Measurements from ENCODE around the gene GGT6. TPM values are rescaled to one million over a fixed set of nuclear protein-coding genes. Genes with fewer than 3 reads are reported as not detected.
"Not testable (repeated sequence)": the region's sequence is repeated elsewhere in the genome, so short reads cannot be mapped to it uniquely, and the experiment has no call there.

The GGT6 gene
- total RNA-seq, 1 donor from 2014 or later = not detected

DNA sequence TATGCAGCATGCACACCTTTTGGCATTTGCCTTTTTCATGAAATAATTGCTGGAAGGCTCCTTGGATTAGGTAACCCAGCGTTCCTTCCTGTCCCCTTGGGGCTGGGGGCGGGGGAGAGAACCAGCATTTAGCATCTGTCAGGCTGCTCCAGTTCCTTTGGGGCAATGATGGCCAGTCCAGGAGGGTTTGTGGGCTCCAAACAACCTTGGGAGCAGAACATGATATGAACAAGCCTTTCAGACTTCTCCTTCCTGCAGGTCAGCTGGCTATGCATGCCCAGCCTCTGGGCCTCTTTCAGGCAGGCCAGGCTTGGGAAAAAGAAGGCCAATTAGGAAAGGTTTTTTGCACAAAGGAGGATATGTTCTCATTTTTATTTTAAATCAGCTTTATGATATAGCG lies 22.8 kb upstream of the GGT6 start:
- peaks cover 2 to 9% of the 10 kb centered on the region in 2 donors for H3K4me1 ChIP-seq
- H3K9me3 ChIP-seq = no peaks in the 10 kb centered on the region
- no peak overlapping the region for H3K27ac ChIP-seq
- DNase-seq (ENCODE audit: low spot score in 2 of 2) = no peak
- peaks cover 18% of the 10 kb centered on the region for H3K27me3 ChIP-seq
- no peaks in the 10 kb centered on the region for H3K36me3 ChIP-seq
- H3K4me3 ChIP-seq = no peak overlapping the region
- intact Hi-C loops (cut with DNase I) = no loop called here
- TF ChIP-seq CTCF (IDR thresholded peaks at IDR 0.05) = no peak

DNA sequence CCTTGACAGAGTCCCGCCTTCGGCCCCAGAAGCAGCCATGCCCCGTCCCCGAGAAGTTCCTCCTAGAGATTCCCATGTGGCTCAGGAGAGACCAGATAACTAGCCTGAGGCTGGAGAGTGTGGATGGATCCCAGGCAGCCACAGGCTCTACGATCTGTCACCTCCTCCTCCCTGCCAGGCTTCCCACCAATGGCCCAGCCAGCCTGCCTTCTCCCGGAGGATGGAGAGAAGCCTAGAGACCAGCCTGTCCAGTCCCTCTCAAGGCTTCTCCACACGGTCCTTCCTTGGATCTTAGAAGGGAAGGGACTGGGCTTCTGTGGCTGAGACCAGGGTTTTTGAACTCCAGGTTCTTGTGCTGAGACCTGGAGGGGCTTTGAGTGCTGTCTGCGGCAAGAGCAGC lies 22.3 kb upstream of the GGT6 start:
- Histone ChIP-seq H3K4me3 (no peak overlapping the region), H3K27ac (no peak overlapping the region), H3K27me3 (peaks cover 18% of the 10 kb centered on the region), H3K9me3 (no peaks in the 10 kb centered on the region), H3K4me1 (peaks cover 2 to 9% of the 10 kb centered on the region in 2 donors), H3K36me3 (no peaks in the 10 kb centered on the region)
- no peak for DNase-seq (ENCODE audit: low spot score in 2 of 2)
- TF ChIP-seq CTCF (IDR thresholded peaks at IDR 0.05) = no peak
- intact Hi-C loops (cut with DNase I) = no loop called here

DNA sequence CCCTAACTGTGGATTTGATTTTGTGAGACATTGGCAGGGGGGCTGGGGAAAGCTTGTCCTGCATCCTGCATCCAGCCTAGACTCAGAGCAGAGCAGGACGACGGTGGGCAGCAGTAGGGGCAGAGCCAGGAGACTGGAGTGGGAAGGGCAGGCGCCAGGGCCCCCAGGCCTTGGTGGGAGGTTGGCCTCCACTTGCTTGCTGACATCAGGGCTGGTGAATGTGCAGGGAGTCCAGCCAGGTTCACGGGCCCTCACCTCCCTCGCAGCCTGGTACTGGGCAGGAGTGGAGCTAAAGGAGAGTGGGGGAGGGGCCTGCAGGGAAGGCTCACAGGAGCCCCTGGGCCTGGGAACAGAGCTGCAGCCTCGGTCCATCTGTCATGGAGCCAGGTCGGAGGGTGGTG lies 21.7 kb upstream of the GGT6 start:
- TF ChIP-seq CTCF (IDR thresholded peaks at IDR 0.05) = no peak
- DNase-seq (ENCODE audit: low spot score in 2 of 2) = no peak
- H3K36me3 ChIP-seq = no peaks in the 10 kb centered on the region
- H3K27me3 ChIP-seq = peaks cover 18% of the 10 kb centered on the region
- peaks cover 2 to 9% of the 10 kb centered on the region in 2 donors for H3K4me1 ChIP-seq
- no peak overlapping the region for H3K27ac ChIP-seq
- H3K4me3 ChIP-seq = no peak overlapping the region
- intact Hi-C loops (cut with DNase I) = no loop called here
- H3K9me3 ChIP-seq = no peaks in the 10 kb centered on the region

DNA sequence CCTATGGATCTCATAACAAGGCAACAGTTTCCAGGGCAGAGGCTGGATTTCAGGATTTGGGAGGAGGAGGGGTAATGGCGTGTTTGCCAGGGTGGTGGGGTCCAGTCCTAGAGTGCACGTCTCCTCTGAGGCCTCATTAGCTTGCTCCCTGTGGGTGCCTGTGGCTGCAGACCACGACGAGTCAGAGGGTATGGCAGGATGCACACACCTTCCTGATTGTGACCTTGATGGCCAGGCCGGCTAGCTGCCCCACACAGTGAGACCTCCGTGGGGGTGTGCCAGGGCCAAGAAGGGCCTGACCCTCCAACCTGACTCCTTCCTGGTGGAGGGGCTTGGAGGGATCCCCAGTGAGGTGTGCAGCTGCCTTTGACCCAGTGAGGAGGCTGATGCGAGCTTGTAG lies 19.9 kb upstream of the GGT6 start:
- Histone ChIP-seq H3K4me3 (no peak overlapping the region), H3K9me3 (no peaks in the 10 kb centered on the region), H3K27me3 (peaks cover 16% of the 10 kb centered on the region), H3K36me3 (no peaks in the 10 kb centered on the region), H3K4me1 (peaks cover 2 to 9% of the 10 kb centered on the region in 2 donors), H3K27ac (no peak overlapping the region)
- TF ChIP-seq CTCF (IDR thresholded peaks at IDR 0.05) = no peak
- DNase-seq (ENCODE audit: low spot score in 2 of 2) = no peak
- intact Hi-C loops (cut with DNase I) = no loop called here

DNA sequence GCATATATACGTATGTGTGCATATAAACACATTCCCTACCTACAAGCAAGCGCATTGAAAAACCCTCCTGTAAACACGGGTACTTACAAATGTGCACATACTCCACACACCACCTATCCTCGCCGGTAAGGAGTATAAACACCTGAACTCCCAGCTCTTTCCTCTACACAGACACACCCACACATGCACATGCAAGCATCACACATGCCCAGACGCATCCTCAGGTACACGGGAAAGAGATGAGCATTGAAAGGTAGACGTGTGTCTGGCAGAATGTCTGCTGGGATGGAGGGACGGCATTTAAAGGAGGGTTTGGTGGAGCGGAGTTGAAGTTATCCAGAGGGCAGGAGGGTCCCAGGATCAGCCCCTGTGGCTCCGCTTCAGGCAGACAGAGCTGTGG lies 19.3 kb upstream of the GGT6 start:
- Histone ChIP-seq H3K27ac (no peak overlapping the region), H3K27me3 (peaks cover 11% of the 10 kb centered on the region), H3K4me3 (no peak overlapping the region), H3K4me1 (peaks cover 2 to 7% of the 10 kb centered on the region in 2 donors), H3K9me3 (no peaks in the 10 kb centered on the region), H3K36me3 (no peaks in the 10 kb centered on the region)
- no peak for DNase-seq (ENCODE audit: low spot score in 2 of 2)
- no peak for TF ChIP-seq CTCF (IDR thresholded peaks at IDR 0.05)
- intact Hi-C loops (cut with DNase I) = no loop called here

GRCh38 chr17:4578349-4578748 lies 18.0 kb upstream of the GGT6 start:
- H3K9me3 ChIP-seq; intact Hi-C loops (cut with DNase I); DNase-seq (ENCODE audit: low spot score in 2 of 2); H3K27ac ChIP-seq; H3K36me3 ChIP-seq; H3K4me1 ChIP-seq; H3K27me3 ChIP-seq; H3K4me3 ChIP-seq: not testable (repeated sequence)

All from ascending aorta (tissue), 2 donors.